OCI-LY7 (cell line): Measurements from ENCODE around the gene CYP39A1. TPM values are rescaled to one million over a fixed set of nuclear protein-coding genes. Genes with fewer than 3 reads are reported as not detected.

ENCODE experiments used
- BruUV-seq: library from RNA; stranded (reverse); fragments of 400-500 nt; replicated peaks from 2 replicates; lab custom pipeline; 2021; lab: Mats Ljungman, UMichigan
- CTCF ChIA-PET: fragments of 300-600 bp; sonication (Branson Sonifier 250); formaldehyde crosslinking; loops from one replicate; lab custom pipeline; 2022; ENCODE audit warnings: antibody characterized with exemption; ENCODE audit not compliant: unreplicated experiment; lab: Charles Lee
- POLR2A ChIA-PET: fragments of 300-600 bp; sonication (Branson Sonifier 250); formaldehyde crosslinking; loops from one replicate; lab custom pipeline; 2022; ENCODE audit warnings: antibody characterized with exemption; lab: Charles Lee
- DNase-seq: peaks from one replicate; pipeline ENCODE4 v3.0.0-alpha.2; 2015; ENCODE audit warnings: low spot score
- H2AFZ ChIP-seq: fragments of 200-600 bp; sonication (generic), shearing (Covaris generic); 2 replicates; pipeline ENCODE4 v1.6.1; 2014; ENCODE audit warnings: mild to moderate bottlenecking, antibody characterized with exemption, low read length, moderate library complexity
- H3K27ac ChIP-seq: fragments of 200-600 bp; sonication (generic); 2 replicates; pipeline ENCODE4 v1.5.1; 2014; ENCODE audit warnings: mixed run types, low read depth, mild to moderate bottlenecking, moderate library complexity, low read length, inconsistent platforms; ENCODE audit not compliant: poor library complexity, severe bottlenecking
- H3K36me3 ChIP-seq: fragments of 200-600 bp; sonication (generic); 2 replicates; pipeline ENCODE4 v1.6.1; 2014; ENCODE audit warnings: mild to moderate bottlenecking, antibody characterized with exemption, low read length, moderate library complexity, mixed read lengths; ENCODE audit not compliant: insufficient read depth
- H3K4me1 ChIP-seq: fragments of 200-600 bp; sonication (generic); 2 replicates; pipeline ENCODE4 v1.5.1; 2014; ENCODE audit warnings: mild to moderate bottlenecking, low read length; ENCODE audit not compliant: insufficient read depth, poor library complexity, severe bottlenecking
- H3K4me2 ChIP-seq: fragments of 200-600 bp; sonication (generic); 2 replicates; pipeline ENCODE4 v1.6.1; 2014; ENCODE audit warnings: mild to moderate bottlenecking, low read length
- H3K4me3 ChIP-seq: fragments of 200-600 bp; sonication (generic); 2 replicates; pipeline ENCODE4 v1.5.1; 2014; ENCODE audit warnings: mild to moderate bottlenecking, low read depth, low read length; ENCODE audit not compliant: poor library complexity, severe bottlenecking
- H3K79me2 ChIP-seq: fragments of 200-600 bp; sonication (generic); 2 replicates; pipeline ENCODE4 v1.6.1; 2016; ENCODE audit warnings: low read depth, mild to moderate bottlenecking, low read length, moderate library complexity, mixed read lengths; ENCODE audit not compliant: insufficient read depth
- H3K9me2 ChIP-seq: fragments of 200-600 bp; sonication (generic); 2 replicates; pipeline ENCODE4 v1.6.1; 2016; ENCODE audit warnings: mild to moderate bottlenecking, low read length, mixed read lengths; ENCODE audit not compliant: insufficient read depth
- H3K9me3 ChIP-seq: fragments of 200-600 bp; sonication (generic); 2 replicates; pipeline ENCODE4 v1.6.1; 2014; ENCODE audit warnings: mild to moderate bottlenecking, mixed run types, low read length, mixed read lengths
- H4K20me1 ChIP-seq: fragments of 200-600 bp; sonication (generic); 2 replicates; pipeline ENCODE4 v1.6.1; 2014; ENCODE audit warnings: mild to moderate bottlenecking, antibody characterized with exemption, low read length, moderate library complexity, mixed read lengths; ENCODE audit not compliant: insufficient read depth
- CTCF ChIP-seq: fragments of 200-600 bp; sonication (generic); conservative IDR thresholded peaks from 2 replicates; pipeline ENCODE4 v1.5.1; 2014; ENCODE audit warnings: mild to moderate bottlenecking, antibody characterized with exemption, low read length, moderate library complexity, mixed read lengths
- EZH2phosphoT487 ChIP-seq: fragments of 200-600 bp; sonication (generic); IDR thresholded peaks from 2 replicates; pipeline ENCODE4 v1.6.1; 2018; ENCODE audit warnings: low read depth, borderline replicate concordance, mild to moderate bottlenecking, mixed run types, antibody characterized with exemption, low read length, moderate library complexity, mixed read lengths
- intact Hi-C: fragments of 100-400 bp; cut with micrococcal nuclease; formaldehyde crosslinking; loops from one replicate; pipeline ENCODE4 v1.10.0; 2022; ENCODE audit not compliant: unreplicated experiment
- total RNA-seq, 2 experiments: library from RNA; depleted of rRNA in 1 of 2; stranded (reverse); fragments of >200 nt in 1 of 2; shearing (Covaris generic) in 1 of 2; gene quantifications; 2 replicates each; pipeline ENCODE4 v1.2.3, GENCODE V29; 2014 to 2022

The CYP39A1 gene
- total RNA-seq, 2 experiments from 2014 or later, result 13.4 to 24.5 TPM

GRCh38 chr6:46565531-46565930 lies 87.1 kb downstream of the CYP39A1 start:
- peaks cover 16% of the 10 kb centered on the region for H3K36me3 ChIP-seq
- ChIA-PET CTCF (no interaction called here), POLR2A (interaction anchor here (0.6 kb wide), 2 partner anchors 24 to 298 kb away, joined by 3 read pairs; no protein-coding TSS in a partner anchor)
- no peaks in the 10 kb centered on the region for H3K9me2 ChIP-seq
- no peaks in the 10 kb centered on the region for H3K79me2 ChIP-seq
- H3K4me1 ChIP-seq, result no peaks in the 10 kb centered on the region
- no peak for TF ChIP-seq EZH2phosphoT487
- no peak for TF ChIP-seq CTCF
- H3K4me2 ChIP-seq, result no peak overlapping the region
- no peak overlapping the region for H3K4me3 ChIP-seq
- DNase-seq, result no peak
- no peak overlapping the region for H3K27ac ChIP-seq
- BruUV-seq, result no TSS peak
- intact Hi-C loops, result no loop called here
- no peaks in the 10 kb centered on the region for H4K20me1 ChIP-seq
- no peaks in the 10 kb centered on the region for H3K9me3 ChIP-seq
- H2AFZ ChIP-seq, result no peak overlapping the region

DNA sequence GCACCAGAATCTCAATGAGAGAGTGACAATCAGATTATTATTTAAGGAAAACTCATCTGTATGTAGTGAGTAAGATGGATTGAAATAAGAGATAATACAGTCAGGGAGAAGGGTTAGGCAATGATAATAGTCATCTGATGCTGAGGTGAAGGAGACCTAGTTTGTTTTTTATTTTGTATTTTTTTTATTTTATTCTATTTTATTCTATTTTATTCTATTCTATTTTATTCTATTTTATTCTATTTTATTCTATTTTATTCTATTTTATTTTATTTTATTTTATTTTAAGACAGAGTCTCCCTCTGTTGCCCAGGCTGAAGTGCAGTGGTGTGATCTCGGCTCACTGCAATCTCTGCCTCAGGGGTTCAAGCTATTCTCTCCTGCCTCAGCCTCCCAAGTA lies 88.7 kb downstream of the CYP39A1 start:
- no peak overlapping the region for H3K4me2 ChIP-seq
- H3K27ac ChIP-seq, result no peak overlapping the region
- no peak overlapping the region for H3K4me3 ChIP-seq
- H2AFZ ChIP-seq, result no peak overlapping the region
- POLR2A ChIA-PET, result interaction anchor here (0.6 kb wide), 1 partner anchor 400 kb away, joined by 4 read pairs; no protein-coding TSS in a partner anchor
- H3K4me1 ChIP-seq, result no peaks in the 10 kb centered on the region
- no peaks in the 10 kb centered on the region for H4K20me1 ChIP-seq
- DNase-seq, result no peak
- H3K9me3 ChIP-seq, result no peaks in the 10 kb centered on the region
- intact Hi-C loops, result no loop called here
- no peaks in the 10 kb centered on the region for H3K9me2 ChIP-seq
- peaks cover 20% of the 10 kb centered on the region for H3K36me3 ChIP-seq
- TF ChIP-seq CTCF (no peak), EZH2phosphoT487 (no peak)
- H3K79me2 ChIP-seq, result no peaks in the 10 kb centered on the region
- CTCF ChIA-PET, result no interaction called here
- no TSS peak for BruUV-seq

DNA sequence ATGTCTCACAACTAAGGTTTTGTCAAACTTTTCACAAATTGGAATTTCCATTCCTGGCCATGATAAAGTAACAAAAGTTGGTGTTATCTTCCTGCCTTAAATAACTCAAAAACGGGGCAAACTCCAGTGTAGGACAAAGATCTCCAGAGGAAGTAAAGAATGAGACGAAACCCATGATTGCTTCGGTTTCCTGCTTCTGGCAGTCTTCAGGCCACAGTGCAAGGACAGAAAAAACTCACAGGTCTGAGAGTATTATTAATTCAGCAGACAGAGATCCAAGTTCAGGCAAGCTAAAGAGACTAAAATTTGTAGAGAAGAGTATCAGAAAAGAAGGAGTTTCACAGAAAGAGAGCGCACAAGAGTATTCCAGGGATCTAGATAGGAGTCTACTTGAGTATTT lies 96.6 kb downstream of the CYP39A1 start:
- H3K4me1 ChIP-seq, result peaks cover 25% of the 10 kb centered on the region
- peak; percentile 43 for DNase-seq
- no TSS peak for BruUV-seq
- no peaks in the 10 kb centered on the region for H3K9me3 ChIP-seq
- peak overlapping the region; percentile 7 for H3K4me3 ChIP-seq
- H4K20me1 ChIP-seq, result no peaks in the 10 kb centered on the region
- H3K9me2 ChIP-seq, result no peaks in the 10 kb centered on the region
- no peak overlapping the region for H2AFZ ChIP-seq
- peak overlapping the region; percentile 52 for H3K4me2 ChIP-seq
- ChIA-PET POLR2A (interaction anchor here (1.6 to 1.9 kb wide), 2 partner anchors 37 to 68 kb away, joined by 3 to 6 read pairs; no protein-coding TSS in a partner anchor), CTCF (no interaction called here)
- peaks cover 25% of the 10 kb centered on the region for H3K36me3 ChIP-seq
- intact Hi-C loops, result no loop called here
- H3K79me2 ChIP-seq, result no peaks in the 10 kb centered on the region
- peak overlapping the region; percentile 50 for H3K27ac ChIP-seq
- TF ChIP-seq EZH2phosphoT487, result no peak
